ENCODE measurements around the gene ZNF787. TPM values are rescaled to one million over a fixed set of nuclear protein-coding genes. Genes with fewer than 3 reads are reported as not detected.

ZNF787 gene
- total RNA-seq, 5 donors from 2014 or later (not counting 1 experiment from before 2014, with no cell fraction given), result 20.6 to 38.6 (median 34.9) TPM

DNA sequence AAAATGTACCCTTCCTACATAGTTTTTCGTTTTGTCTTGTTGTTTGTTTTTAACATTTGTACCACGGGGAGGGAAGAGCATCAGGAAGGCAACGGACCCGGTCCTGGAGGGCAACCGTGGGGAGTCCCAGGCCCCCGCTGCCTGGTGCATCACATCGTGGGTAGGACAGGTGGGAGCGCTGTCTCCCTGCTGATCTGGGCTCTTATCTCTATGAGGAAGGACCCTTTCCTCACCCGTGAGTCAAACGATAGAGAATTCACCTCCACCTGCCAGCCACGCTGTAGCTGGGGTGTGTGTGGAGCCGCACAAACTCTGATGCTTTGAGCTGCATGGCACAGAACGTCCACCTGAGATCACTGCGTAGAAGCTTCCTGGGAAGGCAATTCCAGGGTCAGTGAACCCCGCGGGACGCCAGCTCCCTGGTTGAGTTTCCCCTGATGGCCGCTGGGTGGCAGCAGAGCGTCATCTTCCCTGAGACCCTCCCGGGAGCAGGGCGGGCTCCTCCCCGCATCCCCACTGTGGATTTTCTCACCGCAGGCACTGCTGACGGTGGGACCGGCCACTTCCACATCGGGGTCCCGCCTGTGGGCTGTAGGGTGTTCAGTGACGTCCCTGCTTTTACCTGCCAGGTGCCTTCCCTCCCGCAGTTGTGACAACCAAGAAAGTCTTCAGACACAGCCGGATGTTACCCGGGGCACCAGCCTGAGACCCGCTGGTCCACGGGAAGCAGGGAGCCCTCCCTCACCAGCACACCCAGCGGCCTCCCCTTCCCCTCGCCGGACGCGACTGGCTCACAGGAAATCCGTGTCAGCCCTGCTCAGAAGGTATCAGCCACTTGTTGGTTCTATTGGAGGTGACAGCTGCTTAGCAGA lies 54.7 kb downstream of the ZNF787 start:
- ATAC-seq (replicated peaks in 1 of 4) (peak; percentile 68 to 87 (median 78)), DNase-seq (peak; percentile 15 to 77 (median 46))
- H3K9me3 ChIP-seq, result no peaks in the 10 kb centered on the region
- H3K27ac ChIP-seq (ENCODE audit: low read length), result no peak overlapping the region
- Mint-ChIP-seq H3K9me3 (no peaks in the 10 kb centered on the region), H3K27ac (no peak overlapping the region), H3K4me1 (peaks cover 12 to 13% (median 12%) of the 10 kb centered on the region in 3 donors), H3K36me3 (no peaks in the 10 kb centered on the region), H3K4me3 (peak overlapping the region; percentile 50 to 73 (median 68)), H3K27me3 (peaks cover 27 to 30% of the 10 kb centered on the region in 2 donors)
- peak overlapping the region; percentile 38 to 45 for H3K4me3 ChIP-seq (ENCODE audit: control insufficient read depth in 1 of 2, extremely low read depth in 1 of 2, low read length in 1 of 2)
- H3K36me3 ChIP-seq (ENCODE audit: control insufficient read depth in 2 of 2, extremely low read depth in 1 of 2, insufficient read depth in 1 of 2, low read length in 1 of 2), result no peaks in the 10 kb centered on the region
- peaks cover 0 to 21% of the 10 kb centered on the region in 2 experiments for H3K27me3 ChIP-seq (replicated peaks in 1 of 2; ENCODE audit: control insufficient read depth in 2 of 2, extremely low read depth in 1 of 2, insufficient read depth in 2 of 2, low read length in 1 of 2)
- WGBS (ENCODE audit: insufficient coverage), result under 1% methylated on average over 22 of the region's 39 CpGs
- ChIA-PET POLR2A (no interaction called here), CTCF (interaction anchor here in 1 of 2 donors (0.6 to 1.4 kb wide), 6 partner anchors 8 to 267 kb away, joined by 3 to 5 read pairs (median 3); no protein-coding TSS in a partner anchor)
- H3K4me1 ChIP-seq (ENCODE audit: control insufficient read depth in 1 of 2, extremely low read depth in 1 of 2, insufficient read depth in 2 of 2, low read length in 2 of 2), result peaks cover 0 to 10% of the 10 kb centered on the region in 2 experiments

DNA sequence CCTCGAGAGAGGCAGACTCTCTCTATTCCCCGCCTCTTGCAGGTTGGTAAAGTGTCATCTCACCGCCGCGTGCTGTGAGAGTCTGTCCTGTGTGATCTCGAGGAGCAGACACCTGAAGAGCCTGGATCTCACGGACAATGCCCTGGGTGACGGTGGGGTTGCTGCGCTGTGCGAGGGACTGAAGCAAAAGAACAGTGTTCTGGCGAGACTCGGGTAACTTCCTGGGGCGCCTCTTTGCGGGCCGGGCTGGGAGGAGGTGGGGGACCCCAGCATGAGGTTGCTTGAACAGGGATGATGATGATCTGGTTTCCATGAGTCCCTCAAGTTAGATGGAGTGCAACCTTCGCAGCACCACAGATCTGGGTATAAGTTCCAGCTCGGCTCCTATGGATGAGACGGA lies 67.5 kb downstream of the ZNF787 start:
- Mint-ChIP-seq H3K4me3 (no peak overlapping the region), H3K36me3 (peaks cover 2% of the 10 kb centered on the region), H3K27me3 (peaks cover 13 to 29% of the 10 kb centered on the region in 2 donors), H3K4me1 (no peaks in the 10 kb centered on the region), H3K9me3 (peaks cover 4 to 5% (median 4%) of the 10 kb centered on the region in 3 donors), H3K27ac (no peak overlapping the region)
- ATAC-seq (replicated peaks in 1 of 4) (no peak), DNase-seq (no peak)
- peaks cover 0 to 8% of the 10 kb centered on the region in 2 experiments for H3K27me3 ChIP-seq (replicated peaks in 1 of 2; ENCODE audit: control insufficient read depth in 2 of 2, extremely low read depth in 1 of 2, insufficient read depth in 2 of 2, low read length in 1 of 2)
- CTCF ChIA-PET, result no interaction called here
- no peaks in the 10 kb centered on the region for H3K36me3 ChIP-seq (ENCODE audit: control insufficient read depth in 2 of 2, extremely low read depth in 1 of 2, insufficient read depth in 1 of 2, low read length in 1 of 2)
- H3K27ac ChIP-seq (ENCODE audit: low read length), result no peak overlapping the region
- POLR2A ChIA-PET, result no interaction called here
- no peak overlapping the region for H3K4me3 ChIP-seq (ENCODE audit: control insufficient read depth in 1 of 2, extremely low read depth in 1 of 2, low read length in 1 of 2)
- H3K4me1 ChIP-seq (ENCODE audit: control insufficient read depth in 1 of 2, extremely low read depth in 1 of 2, insufficient read depth in 2 of 2, low read length in 2 of 2), result no peaks in the 10 kb centered on the region
- 88% methylated on average over 18 of the region's 18 CpGs for WGBS (ENCODE audit: insufficient coverage)
- no peaks in the 10 kb centered on the region for H3K9me3 ChIP-seq

Other genes starting within 250 kb of the ZNF787 start
- not detected for gene NLRP13, start 189.0 kb downstream of the ZNF787 start, total RNA-seq
- gene NLRP8, start 173.5 kb downstream of the ZNF787 start, total RNA-seq, result not detected
- not detected for gene NLRP5, start 134.5 kb downstream of the ZNF787 start, total RNA-seq
- gene ZNF444, start 20.0 kb upstream of the ZNF787 start, total RNA-seq, result 10 to 100 TPM; 23.1 to 51.4 (median 46.0) TPM
- gene GALP, start 54.7 kb upstream of the ZNF787 start, total RNA-seq, result not detected
- gene ZSCAN5B, start 76.5 kb upstream of the ZNF787 start, total RNA-seq, result not detected
- not detected for gene ZSCAN5C, start 81.0 kb upstream of the ZNF787 start, total RNA-seq
- gene EDDM13, start 151.5 kb upstream of the ZNF787 start, total RNA-seq, result not detected
- 10 to 100 TPM in 4 of 5 donors, 1 to 10 TPM in 1; 9.5 to 12.7 (median 11.1) TPM for gene ZSCAN5A, start 193.5 kb upstream of the ZNF787 start, total RNA-seq

Data from T-cell (primary cell).